HL-60 (cell line): ENCODE data around the gene OR10V1.

Source experiments
- CTCF ChIP-seq: IDR thresholded peaks from one replicate; pipeline ENCODE4 v1.5.1; 2011; ENCODE audit warnings: low read length, control low read depth, inconsistent platforms; ENCODE audit not compliant: insufficient read depth
- GABPA ChIP-seq: IDR thresholded peaks from 2 replicates; pipeline ENCODE4 v1.6.1; 2012; ENCODE audit warnings: low read depth
- POLR2AphosphoS5 ChIP-seq: IDR thresholded peaks from 2 replicates; pipeline ENCODE4 v1.6.1; 2012; ENCODE audit warnings: low read depth
- SPI1 ChIP-seq: IDR thresholded peaks from 2 replicates; pipeline ENCODE4 v1.6.1; 2012; ENCODE audit warnings: low read depth, mild to moderate bottlenecking, borderline replicate concordance
- TF ChIP-seq, protein P1 (sequence below): IDR thresholded peaks from 2 replicates; pipeline ENCODE4 v1.6.1; 2012; ENCODE audit warnings: low read depth; ENCODE audit not compliant: insufficient replicate concordance

- no peak for TF ChIP-seq CTCF
- no peak for TF ChIP-seq SPI1
- no peak for TF ChIP-seq POLR2AphosphoS5
- no peak for TF ChIP-seq GABPA
- TF ChIP-seq, protein P1, sequence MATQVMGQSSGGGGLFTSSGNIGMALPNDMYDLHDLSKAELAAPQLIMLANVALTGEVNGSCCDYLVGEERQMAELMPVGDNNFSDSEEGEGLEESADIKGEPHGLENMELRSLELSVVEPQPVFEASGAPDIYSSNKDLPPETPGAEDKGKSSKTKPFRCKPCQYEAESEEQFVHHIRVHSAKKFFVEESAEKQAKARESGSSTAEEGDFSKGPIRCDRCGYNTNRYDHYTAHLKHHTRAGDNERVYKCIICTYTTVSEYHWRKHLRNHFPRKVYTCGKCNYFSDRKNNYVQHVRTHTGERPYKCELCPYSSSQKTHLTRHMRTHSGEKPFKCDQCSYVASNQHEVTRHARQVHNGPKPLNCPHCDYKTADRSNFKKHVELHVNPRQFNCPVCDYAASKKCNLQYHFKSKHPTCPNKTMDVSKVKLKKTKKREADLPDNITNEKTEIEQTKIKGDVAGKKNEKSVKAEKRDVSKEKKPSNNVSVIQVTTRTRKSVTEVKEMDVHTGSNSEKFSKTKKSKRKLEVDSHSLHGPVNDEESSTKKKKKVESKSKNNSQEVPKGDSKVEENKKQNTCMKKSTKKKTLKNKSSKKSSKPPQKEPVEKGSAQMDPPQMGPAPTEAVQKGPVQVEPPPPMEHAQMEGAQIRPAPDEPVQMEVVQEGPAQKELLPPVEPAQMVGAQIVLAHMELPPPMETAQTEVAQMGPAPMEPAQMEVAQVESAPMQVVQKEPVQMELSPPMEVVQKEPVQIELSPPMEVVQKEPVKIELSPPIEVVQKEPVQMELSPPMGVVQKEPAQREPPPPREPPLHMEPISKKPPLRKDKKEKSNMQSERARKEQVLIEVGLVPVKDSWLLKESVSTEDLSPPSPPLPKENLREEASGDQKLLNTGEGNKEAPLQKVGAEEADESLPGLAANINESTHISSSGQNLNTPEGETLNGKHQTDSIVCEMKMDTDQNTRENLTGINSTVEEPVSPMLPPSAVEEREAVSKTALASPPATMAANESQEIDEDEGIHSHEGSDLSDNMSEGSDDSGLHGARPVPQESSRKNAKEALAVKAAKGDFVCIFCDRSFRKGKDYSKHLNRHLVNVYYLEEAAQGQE, result no peak
These were observed 5.1 kb downstream of the OR10V1 start for GRCh38 chr11:59708537-59708936.
